Stimulated activated CD8-positive, alpha-beta memory T cell treated with anti-CD3 and anti-CD28 coated beads, Interleukin-4, amount 100 ng/mL, for 24 hours (primary cell): Measurements from ENCODE around the gene PTGES2.
"Not testable (repeated sequence)": the region's sequence is repeated elsewhere in the genome, so short reads cannot be mapped to it uniquely, and the experiment has no call there.

Source experiments
- DNase-seq: peaks from one replicate; pipeline ENCODE4 v3.0.0-alpha.2; 2020; ENCODE audit warnings: low read depth

Gene PTGES2

GRCh38 chr9:128087262-128087661 is 40.3 kb downstream of the PTGES2 start:
- DNase-seq: no peak

GRCh38 chr9:128085943-128086342 is 41.6 kb downstream of the PTGES2 start:
- DNase-seq: no peak

GRCh38 chr9:128084746-128085145 is 42.8 kb downstream of the PTGES2 start:
- no peak for DNase-seq

GRCh38 chr9:128082151-128082550 is 45.4 kb downstream of the PTGES2 start:
- DNase-seq: no peak

- DNase-seq: no peak
Observed at GRCh38 chr9:128081056-128081455, 46.5 kb downstream of the PTGES2 start.

GRCh38 chr9:128080206-128080605 is 47.3 kb downstream of the PTGES2 start:
- no peak for DNase-seq

- DNase-seq: no peak
Observed at GRCh38 chr9:128078504-128079434, 48.8 kb downstream of the PTGES2 start.

- DNase-seq: no peak
Observed at GRCh38 chr9:128077847-128078503, 49.6 kb downstream of the PTGES2 start.

- no peak for DNase-seq
Observed at GRCh38 chr9:128073253-128073886, 54.2 kb downstream of the PTGES2 start.

GRCh38 chr9:128072144-128073021 is 55.1 kb downstream of the PTGES2 start:
- DNase-seq: peak; percentile 38

GRCh38 chr9:128071475-128071874 is 56.1 kb downstream of the PTGES2 start:
- DNase-seq: not testable (repeated sequence)

- DNase-seq: no peak
Observed at GRCh38 chr9:128070874-128071273, 56.7 kb downstream of the PTGES2 start.
